Stimulated activated CD4-positive, alpha-beta T cell treated with anti-CD3 and anti-CD28 coated beads, Interleukin-15, amount 100 ng/mL, for 48 hours (primary cell): ENCODE data around the gene NLGN2.

Source experiments
- DNase-seq, 2 donors: peaks; one replicate each; pipeline ENCODE4 v3.0.0-alpha.2; 2020; ENCODE audit warnings: low read depth in 2 of 2

NLGN2 gene

GRCh38 chr17:7414837-7415236 lies 7.2 kb downstream of the NLGN2 start:
- DNase-seq: no peak

DNA sequence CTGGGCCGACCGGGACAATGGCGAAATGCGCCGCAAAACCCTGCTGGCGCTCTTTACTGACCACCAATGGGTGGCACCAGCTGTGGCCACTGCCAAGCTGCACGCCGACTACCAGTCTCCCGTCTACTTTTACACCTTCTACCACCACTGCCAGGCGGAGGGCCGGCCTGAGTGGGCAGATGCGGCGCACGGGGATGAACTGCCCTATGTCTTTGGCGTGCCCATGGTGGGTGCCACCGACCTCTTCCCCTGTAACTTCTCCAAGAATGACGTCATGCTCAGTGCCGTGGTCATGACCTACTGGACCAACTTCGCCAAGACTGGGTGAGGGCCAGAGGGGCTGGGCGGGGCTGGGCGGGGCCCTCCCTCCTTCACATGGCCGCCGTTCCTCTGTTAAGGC lies 8.1 kb downstream of the NLGN2 start:
- no peak for DNase-seq

GRCh38 chr17:7416323-7416722 lies 8.7 kb downstream of the NLGN2 start:
- DNase-seq: no peak

GRCh38 chr17:7417056-7417655 lies 9.5 kb downstream of the NLGN2 start:
- DNase-seq: no peak

GRCh38 chr17:7418472-7419152 lies 11.0 kb downstream of the NLGN2 start:
- no peak for DNase-seq

DNA sequence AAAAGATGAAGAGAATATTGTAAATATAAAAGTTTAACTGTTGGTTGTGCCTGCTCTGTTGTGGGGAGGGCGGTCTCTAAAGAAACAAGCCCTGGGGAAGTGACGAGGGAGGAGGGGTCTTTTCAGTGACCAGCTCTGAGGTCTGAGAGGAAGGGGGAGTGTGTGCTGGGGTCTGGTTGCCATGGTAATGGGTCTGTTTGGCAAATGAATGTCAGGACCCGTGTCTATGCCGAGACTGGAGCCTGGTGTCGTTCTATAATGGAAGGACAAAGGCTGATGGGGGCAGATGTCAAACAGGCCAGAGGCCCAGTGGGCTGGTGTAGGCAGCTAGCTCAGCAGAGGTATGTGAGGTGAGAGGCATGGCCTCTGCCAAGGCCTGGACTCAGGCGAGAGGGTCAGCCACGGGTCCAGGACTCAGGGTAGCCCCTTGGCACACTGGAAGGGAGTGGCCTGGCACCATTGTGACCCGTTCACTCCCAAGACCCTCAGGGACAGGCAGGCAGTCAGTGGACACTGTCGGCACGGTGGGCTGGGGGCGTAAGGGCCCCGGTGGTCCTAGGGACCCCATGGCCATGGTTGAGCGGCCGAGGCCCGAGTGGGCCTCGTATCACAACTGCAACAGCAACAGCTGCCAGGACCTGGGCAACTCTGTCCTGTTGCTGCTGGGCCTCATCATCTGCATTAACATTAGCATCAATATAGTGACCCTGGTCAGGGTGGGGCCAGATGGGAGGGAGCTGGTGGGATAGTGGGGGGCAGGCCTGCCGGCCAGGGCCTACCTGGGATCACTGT lies 12.4 kb downstream of the NLGN2 start, which contains the start of gene SPEM1:
SPEM1 (plus strand) TSS at position 506 of the 792 bp plus-strand sequence; CDS start at position 567, 61 bp downstream.
- DNase-seq: no peak

DNA sequence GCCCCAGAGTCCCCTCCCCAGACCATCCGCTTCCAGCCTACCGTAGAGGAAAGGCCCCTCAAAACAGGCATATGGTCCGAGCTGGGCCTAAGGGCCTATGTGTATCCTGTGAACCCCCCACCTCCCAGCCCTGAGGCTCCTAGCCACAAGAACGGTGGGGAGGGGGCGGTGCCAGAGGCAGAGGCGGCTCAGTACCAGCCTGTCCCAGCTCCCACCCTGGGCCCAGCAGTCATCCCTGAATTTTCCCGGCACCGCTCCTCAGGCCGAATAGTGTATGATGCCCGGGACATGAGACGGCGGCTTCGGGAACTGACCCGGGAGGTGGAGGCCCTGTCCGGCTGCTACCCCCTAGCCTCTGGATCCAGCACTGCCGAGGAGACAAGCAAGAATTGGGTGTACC lies 13.5 kb downstream of the NLGN2 start:
- DNase-seq: no peak

DNA sequence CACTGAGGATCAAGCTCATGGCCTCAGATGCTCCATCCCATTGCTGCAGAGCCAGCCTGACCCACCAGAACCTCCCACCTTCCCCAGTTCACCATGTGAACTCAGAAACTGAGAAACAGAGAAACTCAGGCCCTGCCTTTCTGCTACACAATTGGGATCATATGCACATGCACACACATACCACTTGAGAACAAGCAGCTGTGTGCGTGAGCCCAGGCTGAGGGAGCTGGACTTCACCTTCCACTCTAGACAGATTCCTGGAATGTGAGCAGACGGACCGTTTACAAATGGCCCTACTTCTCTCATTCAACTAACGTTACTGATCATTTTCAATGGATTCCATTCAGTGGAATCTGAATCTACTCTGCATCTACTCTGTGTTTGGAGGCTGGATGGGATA lies 16.0 kb downstream of the NLGN2 start:
- DNase-seq: no peak

GRCh38 chr17:7425316-7425715 lies 17.7 kb downstream of the NLGN2 start, which contains the start of gene SPEM2:
SPEM2 (plus strand) TSS chr17:7425616; CDS start chr17:7425689, 73 bp downstream.
- DNase-seq: no peak

DNA sequence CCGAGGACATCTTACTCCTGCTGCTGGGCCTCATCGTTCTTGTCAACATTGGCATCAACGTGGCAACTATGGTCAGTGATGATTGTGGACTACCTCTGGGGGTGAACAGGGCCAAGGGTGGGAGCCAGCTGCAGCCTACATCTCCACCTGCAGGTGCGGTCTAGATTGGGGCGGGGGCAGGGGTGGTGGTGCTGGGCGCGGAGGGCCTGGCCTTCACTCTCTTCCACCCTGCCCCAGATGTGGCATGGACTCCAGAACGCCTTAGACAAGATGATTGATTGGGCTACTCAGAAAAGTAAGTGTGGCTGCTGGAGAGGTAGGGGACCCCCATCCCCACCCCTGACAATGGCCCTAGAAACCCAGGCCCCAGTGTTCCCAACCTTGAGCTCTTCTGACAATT lies 18.1 kb downstream of the NLGN2 start:
- DNase-seq: no peak

GRCh38 chr17:7426203-7426863 lies 18.7 kb downstream of the NLGN2 start:
- no peak for DNase-seq

- DNase-seq: no peak
Observed at GRCh38 chr17:7426896-7427489, 19.3 kb downstream of the NLGN2 start.

DNA sequence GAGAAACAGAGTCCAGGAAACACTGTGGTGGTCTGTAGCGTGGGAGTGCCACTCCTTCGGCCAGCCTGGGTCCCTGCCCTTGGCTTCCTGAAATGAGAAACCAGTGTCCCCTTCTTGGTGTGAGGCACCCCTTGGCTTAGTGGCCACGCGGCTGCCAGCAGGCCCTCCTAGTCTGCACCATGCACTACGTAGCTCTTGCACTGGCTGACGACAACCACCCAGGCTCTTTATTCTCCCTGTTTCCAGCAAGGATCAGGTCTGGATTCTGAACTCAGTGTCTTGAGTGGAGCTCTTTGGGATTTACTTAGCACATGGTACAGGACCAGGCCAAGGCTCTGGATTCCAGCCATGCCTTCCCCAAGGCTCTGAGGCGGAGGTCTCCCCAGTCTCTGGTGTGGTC lies 19.9 kb downstream of the NLGN2 start:
- no peak for DNase-seq

DNA sequence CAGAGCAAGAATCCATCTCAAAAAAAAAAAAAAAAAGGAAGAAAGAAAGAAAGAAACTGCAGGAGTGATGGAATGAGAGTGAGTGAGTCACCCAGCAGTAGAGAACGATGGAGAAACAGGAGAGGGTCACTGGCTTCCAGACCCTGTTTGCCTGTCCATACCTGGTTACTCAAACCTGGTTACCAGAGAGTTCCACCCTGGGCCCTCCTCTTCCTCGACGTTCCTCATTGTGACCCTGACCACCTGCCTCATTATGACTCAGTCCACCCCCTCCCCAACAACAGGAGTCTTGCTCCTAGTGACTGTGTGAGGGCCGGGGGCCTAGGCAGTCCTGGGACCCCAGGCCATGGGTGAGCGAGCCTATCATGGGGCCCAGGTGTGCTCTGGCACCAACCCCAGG lies 20.9 kb downstream of the NLGN2 start, which contains the start of gene SPEM3:
SPEM3 (plus strand) TSS at position 301 of the 400 bp plus-strand sequence; CDS start at position 347, 46 bp downstream.
- DNase-seq: no peak

DNA sequence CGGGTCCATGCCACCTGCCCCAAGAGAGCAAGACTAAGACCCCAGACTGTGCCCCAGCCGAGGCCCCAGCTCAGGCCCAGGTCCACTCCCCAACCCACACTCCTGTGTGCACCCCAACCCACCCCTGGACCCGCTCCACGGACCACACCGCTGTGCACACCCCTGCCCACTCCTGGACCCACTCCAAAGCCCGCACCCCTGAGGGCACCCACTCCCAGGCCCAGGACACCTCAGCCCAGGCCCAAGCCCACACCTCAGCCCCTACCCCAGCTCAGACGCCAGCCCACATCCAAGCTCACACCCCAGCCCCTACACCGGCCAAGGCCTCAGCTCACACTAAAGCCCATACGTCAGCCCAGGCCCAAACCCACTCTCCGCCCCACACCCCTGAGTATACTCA lies 22.1 kb downstream of the NLGN2 start:
- no peak for DNase-seq

DNA sequence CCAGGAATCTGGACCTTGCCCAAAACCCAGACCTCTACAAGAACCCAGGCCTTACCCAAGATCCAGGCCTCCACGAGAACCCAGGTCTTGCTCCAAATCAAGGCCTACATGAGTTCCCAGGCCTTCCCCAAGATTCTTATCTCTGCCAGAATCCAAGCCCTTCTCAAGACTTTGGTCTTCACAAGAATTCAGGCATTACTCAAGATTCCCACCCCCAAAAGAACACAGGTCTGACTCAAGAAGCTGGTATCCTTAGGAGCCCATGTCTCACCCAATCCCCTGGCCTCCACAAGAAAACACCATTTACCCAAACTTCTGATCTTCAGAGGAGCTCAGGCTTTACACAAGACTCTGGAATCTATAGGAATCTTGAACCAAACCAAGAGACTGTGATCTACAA lies 23.6 kb downstream of the NLGN2 start:
- no peak for DNase-seq

DNA sequence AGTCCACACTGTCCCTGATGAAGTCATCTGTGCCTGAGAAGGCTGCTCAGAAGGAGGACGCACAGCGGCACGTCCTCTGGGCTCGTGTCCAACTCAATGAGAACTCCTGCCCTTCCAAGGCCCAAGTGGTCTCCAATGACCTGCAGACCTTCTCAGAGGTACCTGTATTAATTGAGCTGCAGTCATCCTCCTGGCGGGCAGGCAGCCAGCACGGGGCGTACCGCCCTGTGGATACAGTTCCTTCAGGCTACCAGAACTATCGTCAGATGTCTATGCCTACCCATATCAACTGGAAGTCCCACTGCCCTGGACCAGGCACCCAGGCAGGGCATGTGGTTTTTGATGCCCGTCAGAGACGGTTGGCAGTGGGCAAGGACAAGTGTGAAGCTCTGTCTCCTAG lies 24.7 kb downstream of the NLGN2 start:
- DNase-seq: no peak

- no peak for DNase-seq
Observed at GRCh38 chr17:7435676-7436555, 28.3 kb downstream of the NLGN2 start.

DNA sequence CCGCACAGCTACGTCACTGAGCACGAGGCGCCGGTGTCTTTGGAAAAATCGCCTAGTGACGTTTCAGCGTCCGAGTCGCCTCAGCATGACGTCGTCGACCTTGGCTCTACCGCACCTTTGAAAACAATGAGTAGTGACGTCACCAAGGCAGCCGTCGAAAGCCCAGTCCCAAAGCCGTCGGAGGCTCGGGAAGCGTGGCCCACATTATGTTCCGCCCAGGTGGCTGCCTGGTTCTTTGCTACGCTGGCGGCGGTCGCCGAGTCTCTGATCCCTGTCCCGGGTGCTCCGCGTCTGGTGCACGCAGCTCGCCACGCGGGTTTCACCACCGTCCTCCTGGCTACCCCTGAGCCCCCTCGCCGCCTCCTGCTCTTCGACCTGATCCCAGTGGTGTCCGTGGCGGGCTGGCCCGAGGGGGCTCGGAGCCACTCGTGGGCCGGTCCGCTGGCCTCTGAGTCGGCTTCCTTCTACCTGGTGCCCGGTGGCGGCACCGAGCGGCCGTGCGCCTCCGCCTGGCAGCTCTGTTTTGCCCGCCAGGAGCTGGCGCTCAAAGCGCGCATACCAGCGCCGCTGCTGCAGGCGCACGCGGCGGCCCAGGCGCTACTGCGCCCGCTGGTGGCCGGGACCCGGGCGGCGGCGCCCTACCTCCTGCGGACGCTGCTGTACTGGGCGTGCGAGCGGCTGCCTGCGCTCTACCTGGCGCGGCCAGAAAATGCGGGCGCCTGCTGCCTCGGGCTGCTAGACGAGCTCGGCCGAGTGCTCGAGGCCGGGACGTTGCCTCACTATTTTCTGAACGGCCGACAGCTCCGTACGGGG lies 29.1 kb downstream of the NLGN2 start:
- DNase-seq: peak; percentile 64 to 81

DNA sequence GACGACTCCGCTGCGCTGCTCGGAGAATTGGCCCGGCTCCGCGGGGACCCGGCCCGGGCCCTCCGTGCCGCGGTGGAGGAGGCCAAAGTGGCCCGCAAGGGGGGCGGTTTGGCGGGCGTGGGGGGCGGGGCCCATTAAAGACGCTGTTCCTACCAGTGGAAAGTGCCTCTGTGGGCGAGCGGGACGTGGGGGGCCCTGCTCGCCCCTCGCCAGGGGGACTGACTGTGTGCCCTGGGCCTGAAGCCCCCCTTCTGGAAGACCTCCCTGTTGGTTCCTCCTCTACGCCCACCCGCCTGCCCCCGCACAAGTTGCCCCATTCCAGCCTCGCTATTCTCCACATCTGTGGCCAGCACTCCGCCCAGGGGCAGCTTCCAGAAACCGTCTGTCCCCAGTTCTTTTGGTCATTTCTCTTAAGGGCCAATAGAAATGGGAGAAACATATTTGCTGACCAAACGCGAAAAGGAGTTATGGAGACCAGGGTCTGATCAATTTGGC lies 29.8 kb downstream of the NLGN2 start:
- no peak for DNase-seq
